ENCODE results near the gene INO80.

The INO80 gene

DNA sequence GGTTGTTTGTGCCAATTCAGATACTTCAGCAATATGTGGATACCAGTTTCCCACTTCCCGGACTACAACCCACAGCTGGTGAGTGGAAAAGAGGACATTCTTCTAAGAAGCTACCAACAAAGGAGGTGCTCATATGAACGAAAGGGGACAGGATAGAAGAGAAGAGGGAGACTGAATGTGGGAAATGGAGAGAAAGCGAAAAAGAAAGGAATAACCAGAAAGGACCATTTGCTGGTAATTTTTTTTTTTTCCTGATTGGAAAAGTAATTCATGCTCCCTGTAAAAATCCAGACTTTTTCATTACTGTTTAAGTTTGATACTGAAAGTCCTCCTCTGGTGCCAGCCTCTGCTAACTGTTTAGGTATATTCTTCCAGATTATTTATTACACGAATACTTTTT, 164.3 kb downstream of the INO80 start:
- no peak for DNase-seq
- peaks cover 38% of the 10 kb centered on the region for H3K27me3 Mint-ChIP-seq (ENCODE audit: low read depth, poor library complexity)
- H3K9me3 Mint-ChIP-seq, result no peaks in the 10 kb centered on the region
- H3K36me3 Mint-ChIP-seq (ENCODE audit: low read depth), result no peaks in the 10 kb centered on the region
- peaks cover 29% of the 10 kb centered on the region for H3K4me1 Mint-ChIP-seq
- H3K4me3 Mint-ChIP-seq, result peak overlapping the region; percentile 70
- TF ChIP-seq, protein P1, sequence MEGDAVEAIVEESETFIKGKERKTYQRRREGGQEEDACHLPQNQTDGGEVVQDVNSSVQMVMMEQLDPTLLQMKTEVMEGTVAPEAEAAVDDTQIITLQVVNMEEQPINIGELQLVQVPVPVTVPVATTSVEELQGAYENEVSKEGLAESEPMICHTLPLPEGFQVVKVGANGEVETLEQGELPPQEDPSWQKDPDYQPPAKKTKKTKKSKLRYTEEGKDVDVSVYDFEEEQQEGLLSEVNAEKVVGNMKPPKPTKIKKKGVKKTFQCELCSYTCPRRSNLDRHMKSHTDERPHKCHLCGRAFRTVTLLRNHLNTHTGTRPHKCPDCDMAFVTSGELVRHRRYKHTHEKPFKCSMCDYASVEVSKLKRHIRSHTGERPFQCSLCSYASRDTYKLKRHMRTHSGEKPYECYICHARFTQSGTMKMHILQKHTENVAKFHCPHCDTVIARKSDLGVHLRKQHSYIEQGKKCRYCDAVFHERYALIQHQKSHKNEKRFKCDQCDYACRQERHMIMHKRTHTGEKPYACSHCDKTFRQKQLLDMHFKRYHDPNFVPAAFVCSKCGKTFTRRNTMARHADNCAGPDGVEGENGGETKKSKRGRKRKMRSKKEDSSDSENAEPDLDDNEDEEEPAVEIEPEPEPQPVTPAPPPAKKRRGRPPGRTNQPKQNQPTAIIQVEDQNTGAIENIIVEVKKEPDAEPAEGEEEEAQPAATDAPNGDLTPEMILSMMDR (IDR thresholded peaks at IDR 0.05), result no peak
- H3K27ac Mint-ChIP-seq, result no peak overlapping the region

DNA sequence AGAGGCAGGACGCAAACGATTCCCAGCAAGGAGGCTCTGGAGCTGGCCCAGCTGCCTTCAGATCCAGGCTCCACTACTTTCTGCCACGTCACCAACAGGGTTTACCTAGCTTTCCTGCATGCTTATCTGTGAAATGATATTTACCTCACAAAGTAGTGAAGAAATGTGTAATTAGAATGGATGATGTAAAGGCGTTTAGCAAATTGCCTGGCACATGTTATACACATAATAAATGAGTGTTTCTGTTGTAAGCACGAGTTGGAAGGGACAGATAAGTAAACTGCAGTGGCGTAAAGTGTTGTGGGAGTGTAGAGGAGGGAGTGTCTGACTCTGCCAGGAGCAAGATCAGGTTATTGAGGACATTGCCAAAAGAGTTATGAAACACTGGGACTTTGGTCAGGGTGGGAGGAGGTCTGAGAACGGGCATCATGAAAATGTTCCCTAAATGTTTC, 166.3 kb downstream of the INO80 start:
- no peaks in the 10 kb centered on the region for H3K9me3 Mint-ChIP-seq
- peaks cover 46% of the 10 kb centered on the region for H3K27me3 Mint-ChIP-seq (ENCODE audit: low read depth, poor library complexity)
- no peak overlapping the region for H3K4me3 Mint-ChIP-seq
- no peak overlapping the region for H3K27ac Mint-ChIP-seq
- H3K36me3 Mint-ChIP-seq (ENCODE audit: low read depth), result no peaks in the 10 kb centered on the region
- TF ChIP-seq, protein P1 (IDR thresholded peaks at IDR 0.05), result no peak
- DNase-seq, result no peak
- H3K4me1 Mint-ChIP-seq, result peaks cover 20% of the 10 kb centered on the region

DNA sequence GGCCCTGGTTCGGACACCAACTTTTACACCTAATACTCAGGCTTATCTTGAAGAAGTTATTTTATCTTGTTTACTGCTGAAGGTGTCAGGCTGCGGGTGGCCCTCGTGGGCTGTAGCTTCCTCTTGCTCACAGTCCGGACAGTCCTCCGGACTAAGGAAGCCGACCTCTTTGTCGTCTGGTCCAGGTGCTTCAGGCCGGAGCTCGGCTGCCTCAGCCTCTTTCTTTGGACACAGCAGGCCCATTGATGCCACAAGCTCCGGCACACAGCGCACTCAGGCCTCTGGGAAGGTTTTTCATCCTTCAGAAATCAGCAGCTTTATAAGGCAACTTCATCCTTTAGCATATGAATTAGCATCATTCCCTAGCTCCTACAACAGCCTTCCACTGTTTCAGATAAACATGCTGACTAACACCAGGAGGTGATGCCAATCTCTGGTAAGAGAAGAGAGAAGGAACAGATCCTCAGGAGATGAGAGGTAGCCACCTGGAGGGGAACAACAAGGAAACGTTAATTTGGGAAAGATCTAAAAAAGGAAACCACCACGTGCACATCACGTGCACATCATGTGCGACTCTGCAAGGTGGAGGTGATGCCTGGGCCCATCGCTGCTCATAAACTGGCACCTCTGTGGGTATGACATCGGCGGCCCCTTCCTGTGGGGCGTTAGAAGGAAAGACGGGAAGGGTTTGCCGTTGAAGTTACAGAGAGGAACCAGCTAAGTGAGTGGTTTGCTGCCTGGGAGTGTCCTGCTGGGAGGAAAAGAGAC, 167.2 kb downstream of the INO80 start:
- TF ChIP-seq, protein P1 (IDR thresholded peaks at IDR 0.05), result no peak
- Mint-ChIP-seq H3K4me1 (peaks cover 13% of the 10 kb centered on the region), H3K4me3 (no peak overlapping the region)

DNA sequence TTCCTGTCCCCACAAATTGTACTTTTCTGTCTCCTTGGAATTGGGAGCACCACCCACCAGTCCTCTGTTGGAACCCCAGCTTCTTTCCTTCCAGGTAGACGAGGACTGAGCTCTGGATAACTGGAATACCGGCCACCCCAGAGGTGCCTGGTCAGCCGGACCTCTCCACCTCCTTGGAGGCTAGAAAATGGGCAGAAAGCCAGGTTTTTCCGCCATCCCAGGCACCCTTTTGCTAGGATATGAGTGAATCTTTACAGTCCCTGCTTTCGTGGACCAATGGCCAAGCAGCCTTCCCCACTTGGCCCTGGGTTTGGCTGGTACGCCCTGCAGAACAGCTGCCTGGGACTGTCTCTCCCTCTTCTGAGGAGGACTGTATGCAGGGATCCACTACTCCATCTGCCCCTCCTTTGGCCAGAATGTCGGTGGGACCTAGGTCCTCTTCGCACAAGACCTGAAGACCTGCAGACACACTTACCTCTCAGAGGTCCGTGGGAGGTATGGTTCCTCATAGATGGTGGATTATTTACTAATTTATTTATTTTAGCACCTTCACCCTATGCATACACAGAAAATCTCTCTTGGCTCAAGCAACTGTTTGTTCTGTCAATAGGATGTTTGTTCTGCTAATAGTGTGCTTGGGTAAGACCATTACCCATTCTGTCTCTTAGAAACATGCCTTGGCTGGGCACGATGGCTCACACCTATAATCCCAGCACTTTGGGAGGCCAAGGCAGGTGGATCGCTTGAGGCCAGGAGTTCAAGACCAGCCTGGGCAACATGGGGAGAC, 171.4 kb downstream of the INO80 start:
- no peak overlapping the region for H3K4me3 Mint-ChIP-seq
- H3K27me3 Mint-ChIP-seq (ENCODE audit: low read depth, poor library complexity), result peaks cover 42% of the 10 kb centered on the region
- H3K9me3 Mint-ChIP-seq, result no peaks in the 10 kb centered on the region
- TF ChIP-seq, protein P1 (IDR thresholded peaks at IDR 0.05), result no peak
- peaks cover 28% of the 10 kb centered on the region for H3K4me1 Mint-ChIP-seq
- H3K36me3 Mint-ChIP-seq (ENCODE audit: low read depth), result no peaks in the 10 kb centered on the region
- no peak for DNase-seq
- H3K27ac Mint-ChIP-seq, result no peak overlapping the region

More for the DNA sequence above, 167.2 kb downstream of the INO80 start:
- Mint-ChIP-seq H3K36me3 (ENCODE audit: low read depth) (no peaks in the 10 kb centered on the region), H3K9me3 (no peaks in the 10 kb centered on the region), H3K27me3 (ENCODE audit: low read depth, poor library complexity) (peaks cover 45% of the 10 kb centered on the region), H3K27ac (no peak overlapping the region)
- DNase-seq, result no peak

DNA sequence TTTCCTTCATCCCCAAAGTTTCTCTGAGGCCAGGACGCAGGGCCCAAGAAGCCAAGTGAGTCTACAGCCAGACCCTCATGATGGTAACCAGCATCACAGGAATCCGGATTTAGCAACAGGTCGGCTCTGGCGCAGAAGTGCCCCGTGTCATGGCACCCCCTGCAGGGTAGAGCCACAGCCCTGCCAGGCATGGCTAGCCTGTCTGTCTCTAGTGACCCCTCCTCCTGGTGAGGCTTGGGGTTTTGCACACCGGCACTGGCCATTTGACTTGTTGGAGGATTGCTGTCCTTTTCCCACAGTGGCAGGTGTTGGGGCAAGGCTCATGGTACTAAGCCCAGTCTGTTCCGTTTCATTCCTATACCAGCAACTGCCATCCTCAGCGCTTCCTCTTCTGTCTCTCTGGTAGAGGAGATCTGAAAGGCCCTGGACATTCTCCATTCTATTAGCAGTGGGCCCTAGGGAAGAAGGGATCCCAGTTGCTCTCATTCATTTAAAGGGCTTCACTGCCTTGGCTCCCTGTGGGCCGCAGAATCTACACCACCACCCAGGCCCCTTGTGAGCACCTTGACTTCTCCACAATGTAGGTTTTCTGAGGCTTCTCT, 172.2 kb downstream of the INO80 start:
- no peak overlapping the region for H3K4me3 Mint-ChIP-seq
- TF ChIP-seq, protein P1 (IDR thresholded peaks at IDR 0.05), result no peak
- H3K27ac Mint-ChIP-seq, result no peak overlapping the region

More for the DNA sequence above, 172.2 kb downstream of the INO80 start:
- DNase-seq, result no peak
- Mint-ChIP-seq H3K27me3 (ENCODE audit: low read depth, poor library complexity) (peaks cover 39% of the 10 kb centered on the region), H3K9me3 (no peaks in the 10 kb centered on the region), H3K4me1 (peaks cover 36% of the 10 kb centered on the region), H3K36me3 (ENCODE audit: low read depth) (no peaks in the 10 kb centered on the region)
